GM12878 (cell line): ENCODE measurements around the gene SPINK6. TPM values are rescaled to one million over a fixed set of nuclear protein-coding genes. Genes with fewer than 3 reads are reported as not detected.

Experiments used
- ATAC-seq: fragments of 200-7000 bp; cut with Tn5 transposase; 3 replicates; pipeline ENCODE4 v1.9.1; 2020; ENCODE audit warnings: mild to moderate bottlenecking, moderate library complexity
- BruUV-seq: library from RNA; stranded (reverse); fragments of 400-500 nt; replicated peaks from 2 replicates; lab custom pipeline; 2021; lab: Mats Ljungman, UMichigan
- CTCF ChIA-PET: fragments of 300-600 bp; sonication (Branson Sonifier 250); formaldehyde crosslinking; extraction: SDS; loops from one replicate; lab custom pipeline; 2021; ENCODE audit warnings: inconsistent platforms; lab: Yijun Ruan, JAX
- POLR2A ChIA-PET: fragments of 350-600 bp; formaldehyde crosslinking; extraction: SDS; loops from one replicate; lab custom pipeline; 2021; ENCODE audit warnings: inconsistent platforms; lab: Charles Lee
- RAD21 ChIA-PET: fragments of 300-600 bp; sonication (Branson Sonifier 250); formaldehyde crosslinking; loops from one replicate; lab custom pipeline; 2023; ENCODE audit warnings: antibody characterized with exemption; ENCODE audit not compliant: unreplicated experiment; lab: Charles Lee
- SMC1A ChIA-PET: fragments of 300-600 bp; sonication (Branson Sonifier 250); formaldehyde crosslinking; loops from one replicate; lab custom pipeline; 2023; ENCODE audit not compliant: unreplicated experiment, uncharacterized antibody; lab: Charles Lee
- DNase-seq: peaks from one replicate; pipeline ENCODE4 v3.0.0-alpha.2; 2011; ENCODE audit warnings: low read depth, low spot score
- FAIRE-seq: peaks from 3 replicates; lab custom pipeline; 2011; peaks lifted over from hg19 to GRCh38; lab: Jason Lieb, UNC
- H2AFZ ChIP-seq: 2 replicates; pipeline ENCODE4 v1.6.0; 2011; ENCODE audit warnings: low read depth, low read length, control low read depth; ENCODE audit not compliant: control insufficient read depth
- H3K27ac ChIP-seq: 2 replicates; pipeline ENCODE4 v1.5.1; 2011; ENCODE audit warnings: control low read depth; ENCODE audit not compliant: control insufficient read depth, insufficient read depth
- H3K27me3 ChIP-seq, 2 experiments: replicated peaks in 1 of 2; 2 replicates each; pipeline versions ENCODE4 v1.6.0 to v1.6.1; 2011; ENCODE audit warnings: low read length in 1 of 2; ENCODE audit not compliant: control insufficient read depth in 2 of 2, insufficient read depth in 2 of 2
- H3K36me3 ChIP-seq, 2 experiments: 2 replicates each; pipeline ENCODE4 v1.5.1; 2011; ENCODE audit warnings: low read length in 1 of 2; ENCODE audit not compliant: control insufficient read depth in 2 of 2, insufficient read depth in 2 of 2
- H3K4me1 ChIP-seq: 2 replicates; pipeline ENCODE4 v1.6.1; 2011; ENCODE audit warnings: mild to moderate bottlenecking, low read length, moderate library complexity, mixed read lengths; ENCODE audit not compliant: control insufficient read depth, insufficient read depth
- H3K4me2 ChIP-seq: 2 replicates; pipeline ENCODE4 v1.6.0; 2011; ENCODE audit warnings: control low read depth; ENCODE audit not compliant: control insufficient read depth, insufficient read depth
- H3K4me3 ChIP-seq: fragments of 200-600 bp; sonication (generic); 2 replicates; pipeline ENCODE4 v1.5.1; 2016
- H3K79me2 ChIP-seq: 2 replicates; pipeline ENCODE4 v1.6.0; 2011; ENCODE audit warnings: low read length; ENCODE audit not compliant: control insufficient read depth, insufficient read depth
- H3K9ac ChIP-seq: 2 replicates; pipeline ENCODE4 v1.8.0; 2011; ENCODE audit warnings: low read length, control low read depth, mixed read lengths; ENCODE audit not compliant: control insufficient read depth, insufficient read depth
- H3K9me3 ChIP-seq: replicated peaks from 3 replicates; pipeline ENCODE4 v1.5.1; 2011; ENCODE audit warnings: mild to moderate bottlenecking, low read length; ENCODE audit not compliant: control insufficient read depth, insufficient read depth
- H4K20me1 ChIP-seq: 2 replicates; pipeline ENCODE4 v1.6.0; 2011; ENCODE audit not compliant: control insufficient read depth, insufficient read depth
- ASH2L ChIP-seq: fragments of 300-600, 200-600 bp; sonication (generic); IDR thresholded peaks from 2 replicates; pipeline ENCODE4 v1.6.1; 2017; ENCODE audit warnings: low read depth, mild to moderate bottlenecking, borderline replicate concordance
- ATF7 ChIP-seq: fragments of 450-650 bp; IDR thresholded peaks from 2 replicates; pipeline ENCODE4 v1.6.1; 2016; ENCODE audit warnings: low read depth, mild to moderate bottlenecking
- BCLAF1 ChIP-seq: fragments of 450-650 bp; IDR thresholded peaks from 2 replicates; pipeline ENCODE4 v1.6.1; 2017; ENCODE audit warnings: antibody characterized with exemption, mild to moderate bottlenecking, moderate library complexity
- CBFB ChIP-seq: IDR thresholded peaks from 2 replicates; pipeline ENCODE4 v1.6.1; 2016; ENCODE audit warnings: antibody characterized with exemption, low read depth
- CBX5 ChIP-seq: sonication (generic); IDR thresholded peaks from 2 replicates; pipeline ENCODE4 v1.6.1; 2016; ENCODE audit warnings: low read depth, moderate library complexity, mild to moderate bottlenecking, inconsistent platforms
- CHD4 ChIP-seq: fragments of 200-600 bp; sonication (generic); IDR thresholded peaks from 2 replicates; pipeline ENCODE4 v1.6.1; 2016; ENCODE audit warnings: mild to moderate bottlenecking
- CUX1 ChIP-seq: IDR thresholded peaks from 2 replicates; pipeline ENCODE4 v1.6.1; 2012; ENCODE audit warnings: improper control_type of control experiment, low read depth, low read length; ENCODE audit not compliant: insufficient replicate concordance
- FOXM1 ChIP-seq: IDR thresholded peaks from 2 replicates; pipeline ENCODE4 v1.6.1; 2012; ENCODE audit warnings: low read depth, mild to moderate bottlenecking, inconsistent platforms, low read length, moderate library complexity
- GATAD2B ChIP-seq: fragments of 450-650 bp; conservative IDR thresholded peaks from 2 replicates; pipeline ENCODE4 v1.6.1; 2017; ENCODE audit warnings: low read depth, mild to moderate bottlenecking, moderate library complexity
- HDAC6 ChIP-seq: fragments of 200-600 bp; sonication (generic); IDR thresholded peaks from one replicate; pipeline ENCODE4 v1.8.0; 2017; ENCODE audit warnings: antibody characterized with exemption; ENCODE audit not compliant: unreplicated experiment
- NFYA ChIP-seq: IDR thresholded peaks from 2 replicates; pipeline ENCODE4 v1.6.1; 2011; ENCODE audit warnings: low read depth, mild to moderate bottlenecking, low read length, improper control_type of control experiment, borderline replicate concordance
- PBX3 ChIP-seq: IDR thresholded peaks from 2 replicates; pipeline ENCODE4 v1.6.1; 2011; ENCODE audit warnings: mild to moderate bottlenecking, low read depth, low read length, moderate library complexity; ENCODE audit not compliant: insufficient replicate concordance
- ZNF24 ChIP-seq: fragments of 450-650 bp; IDR thresholded peaks from 2 replicates; pipeline ENCODE4 v1.6.1; 2017; ENCODE audit warnings: antibody characterized with exemption, mild to moderate bottlenecking
- ZNF622 ChIP-seq: fragments of 450-650 bp; IDR thresholded peaks from 2 replicates; pipeline ENCODE4 v1.6.1; 2017; ENCODE audit warnings: mild to moderate bottlenecking, inconsistent platforms
- WGBS: methylation state at CpG from one replicate; pipeline ENCODE4 v1.1.6; 2016; ENCODE audit warnings: low lambda C conversion rate; ENCODE audit not compliant: insufficient replicate concordance, insufficient coverage; ENCODE audit errors: missing lambda C conversion rate; 5-methylcytosine and 5-hydroxymethylcytosine counted together
- in situ Hi-C: fragments of 300-500 bp; cut with MboI; formaldehyde crosslinking; loops from 9 replicates; pipeline ENCODE4 v1.14.3; 2018; ENCODE audit warnings: mixed read lengths
- intact Hi-C: fragments of 100-400 bp; cut with micrococcal nuclease; formaldehyde crosslinking; loops from one replicate; pipeline ENCODE4 v1.14.2; 2022; ENCODE audit not compliant: unreplicated experiment
- polyA plus RNA-seq, 11 experiments: library from polyadenylated mRNA; depleted of rRNA in 4 of 11; unstranded in 6 of 11; stranded (reverse) in 5 of 11; fragments of >200 nt; fragmentation: Nextera tagmentation in 4 of 11; fragmentation: Illumina TruSeq in 1 of 11; extraction: Ambion mirVana in 4 of 11; extraction: Trizol in 1 of 11; gene quantifications; 1 replicate in 1 of 11; 2 replicates in 10 of 11; pipeline versions ENCODE4 v1.2.1 to v1.2.3, GENCODE V29; 2011 to 2016; ENCODE audit warnings: inconsistent platforms in 2 of 11, missing spikeins in 2 of 11, low read depth in 1 of 11
- total RNA-seq, 4 experiments: library from RNA; depleted of rRNA in 3 of 4; stranded (reverse); fragments of >200 nt in 3 of 4; fragmentation: Illumina TruSeq in 1 of 4; extraction: Trizol in 1 of 4; gene quantifications; 2 replicates each; pipeline versions ENCODE4 v1.2.1 to v1.2.3, GENCODE V29; 2013 to 2021

Gene SPINK6
- total and polyA plus RNA-seq, 10 of the 15 experiments (the other 5 are each of a cell fraction or from before 2014, with no cell fraction given), result not detected

DNA sequence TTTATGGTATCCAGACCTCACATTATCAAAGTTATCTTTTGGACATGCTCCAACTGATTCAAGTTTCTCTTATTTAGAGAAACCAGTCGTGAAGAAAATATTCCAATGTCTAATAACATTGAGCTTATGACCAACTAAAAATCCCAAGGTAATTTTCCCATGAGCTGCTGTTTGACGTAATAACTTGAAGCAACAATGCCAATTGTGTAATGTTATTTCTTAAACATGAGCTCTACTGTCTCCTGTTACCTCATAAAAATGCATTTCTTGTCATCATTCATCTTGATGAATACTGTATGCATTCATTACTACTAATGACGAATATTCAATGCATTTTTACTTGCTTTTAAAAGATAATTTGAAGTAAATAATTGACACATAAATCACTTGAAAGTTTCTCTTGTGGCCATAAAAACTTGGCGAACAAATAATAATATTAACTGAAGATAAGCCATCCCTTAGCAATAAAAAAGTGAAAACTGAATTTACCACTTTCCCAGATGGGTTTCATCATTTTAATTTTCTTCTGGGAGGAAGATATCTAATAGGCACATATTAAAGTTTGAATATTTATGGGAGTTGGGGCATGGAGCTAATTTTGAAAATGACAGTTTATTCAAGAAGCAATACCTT, 35.1 kb downstream of the SPINK6 start (continued):
- TF ChIP-seq BCLAF1 (no peak), ATF7 (no peak), CUX1 (no peak)

- no peak within 1 kb of the TSS for H3K27ac ChIP-seq
- no peaks in the 10 kb centered on the region for H3K36me3 ChIP-seq
- intact Hi-C loops, result no loop called here
- CTCF ChIA-PET, result no interaction called here
- no peaks in the 10 kb centered on the region for H3K4me1 ChIP-seq
- WGBS, result 3% methylated on average over 2 of the region's 2 CpGs
- RAD21 ChIA-PET, result no interaction called here
- in situ Hi-C loops, result no loop called here
- POLR2A ChIA-PET, result no interaction called here
- no peak within 1 kb of the TSS for H2AFZ ChIP-seq
- SMC1A ChIA-PET, result no interaction called here
- DNase-seq (no peak), FAIRE-seq (no peak), ATAC-seq (no peak)
- H3K9me3 ChIP-seq, result no peaks in the 10 kb centered on the region
- no peaks in the 10 kb centered on the region for H3K27me3 ChIP-seq
- H3K4me2 ChIP-seq, result no peak within 1 kb of the TSS
- no peaks in the 10 kb centered on the region for H4K20me1 ChIP-seq
- no TSS peak for BruUV-seq
- no peak within 1 kb of the TSS for H3K9ac ChIP-seq
- no peak within 1 kb of the TSS for H3K4me3 ChIP-seq
- no peaks in the 10 kb centered on the region for H3K79me2 ChIP-seq
- TF ChIP-seq HDAC6 (no peak), CBX5 (no peak), PBX3 (no peak), ZNF622 (no peak), ASH2L (no peak), NFYA (no peak), CBFB (no peak), GATAD2B (no peak), FOXM1 (no peak), CHD4 (no peak), ZNF24 (no peak)
Observed at GRCh38 chr5:148238418-148238794, 35.6 kb downstream of the SPINK6 start, which contains the start of gene MARCOL. Gene MARCOL (plus strand): TSS chr5:148238525. CDS start chr5:148238598, 73 bp downstream.
